ENCODE data around the gene FBN1.

The FBN1 gene

GRCh38 chr15:48569591-48570302, 75.8 kb downstream of the FBN1 start:
- Histone ChIP-seq H3K4me3 (ENCODE audit: extremely low read depth, insufficient read depth, low read length, poor library complexity, severe bottlenecking) (no peak overlapping the region), H3K36me3 (ENCODE audit: control insufficient read depth, insufficient read depth, low read length) (no peaks in the 10 kb centered on the region), H3K27ac (ENCODE audit: low read depth, low read length, severe bottlenecking) (no peak overlapping the region), H3K9me3 (ENCODE audit: control insufficient read depth, low read length) (no peaks in the 10 kb centered on the region), H3K4me1 (ENCODE audit: control insufficient read depth, insufficient read depth, low read length, poor library complexity, severe bottlenecking) (peaks cover 11% of the 10 kb centered on the region)
- WGBS, 2 experiments (ENCODE audit: insufficient coverage in 2 of 2), result 50% methylated on average over 1 of the region's 3 CpGs; no CpG with 5 or more reads in 1 of the 2 experiments

DNA sequence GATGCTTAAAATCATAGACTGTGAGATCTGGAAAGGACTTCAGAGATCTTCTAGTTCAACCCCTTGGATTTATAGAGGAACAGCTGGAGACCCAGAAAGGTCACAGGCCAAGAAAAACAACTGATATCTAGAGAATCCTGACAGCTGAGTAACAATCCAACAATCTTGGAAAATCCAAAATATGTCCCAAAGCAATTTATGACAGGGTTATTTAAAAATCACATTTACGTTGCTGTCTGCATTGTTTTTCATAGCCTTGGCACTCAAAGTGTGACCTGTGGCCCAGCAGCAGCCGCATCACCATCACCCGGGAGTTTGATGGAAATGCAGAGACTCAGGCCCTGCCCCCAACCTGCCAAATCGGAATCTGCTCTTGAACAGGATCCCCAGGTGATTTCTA, 78.8 kb downstream of the FBN1 start:
- Histone ChIP-seq H3K27ac (ENCODE audit: low read depth, low read length, severe bottlenecking) (peak overlapping the region; percentile 6), H3K36me3 (ENCODE audit: control insufficient read depth, insufficient read depth, low read length) (no peaks in the 10 kb centered on the region), H3K4me3 (ENCODE audit: extremely low read depth, insufficient read depth, low read length, poor library complexity, severe bottlenecking) (no peak overlapping the region), H3K4me1 (ENCODE audit: control insufficient read depth, insufficient read depth, low read length, poor library complexity, severe bottlenecking) (peaks cover 4% of the 10 kb centered on the region), H3K9me3 (ENCODE audit: control insufficient read depth, low read length) (no peaks in the 10 kb centered on the region)
- 81 to 88% methylated on average over 3 to 4 of the region's 4 CpGs for WGBS, 2 experiments (ENCODE audit: insufficient coverage in 2 of 2)

DNA sequence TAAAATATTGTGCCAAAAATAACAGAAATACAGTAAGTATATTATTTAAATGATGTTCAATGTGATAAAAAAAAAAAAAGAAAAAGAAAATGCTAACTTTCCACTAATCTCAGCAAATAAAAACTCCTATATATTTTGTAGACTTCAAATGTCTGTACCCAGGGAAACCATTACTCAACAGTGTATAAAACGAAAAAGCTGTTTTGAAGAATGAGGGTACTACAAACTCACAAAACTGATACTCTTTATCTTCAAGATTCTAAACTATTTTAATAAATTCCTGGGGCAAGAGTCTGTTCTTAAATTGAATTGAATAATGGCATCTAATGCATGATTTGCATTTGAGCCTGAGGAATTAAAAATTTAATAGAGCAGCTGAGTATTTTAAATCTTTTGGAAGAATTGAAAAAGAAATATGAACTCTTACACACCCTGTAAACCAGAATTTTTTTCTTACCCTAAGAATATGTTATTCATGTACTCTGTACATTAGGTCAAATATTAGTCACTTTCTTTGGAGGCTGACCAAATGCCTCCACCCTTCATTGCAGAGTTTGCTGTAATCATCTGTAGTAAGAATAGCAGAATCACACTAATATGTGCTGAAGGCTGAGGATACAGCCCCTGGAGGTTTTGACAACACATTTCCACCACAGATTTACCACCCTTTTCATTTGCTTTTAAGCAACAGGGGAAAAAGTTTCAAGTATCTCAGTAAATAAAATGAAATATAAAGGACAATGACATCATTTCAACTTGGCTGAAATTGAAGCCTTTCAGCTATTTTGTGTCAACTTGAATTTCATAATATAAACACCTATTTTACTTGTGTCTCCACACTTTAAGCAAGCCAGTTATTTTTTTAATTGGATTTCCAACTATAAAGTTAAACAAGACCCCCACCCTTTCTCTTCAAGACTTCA, 79.7 kb downstream of the FBN1 start:
- Histone ChIP-seq H3K4me1 (ENCODE audit: control insufficient read depth, insufficient read depth, low read length, poor library complexity, severe bottlenecking) (peaks cover 4% of the 10 kb centered on the region), H3K4me3 (ENCODE audit: extremely low read depth, insufficient read depth, low read length, poor library complexity, severe bottlenecking) (no peak overlapping the region), H3K27ac (ENCODE audit: low read depth, low read length, severe bottlenecking) (no peak overlapping the region), H3K36me3 (ENCODE audit: control insufficient read depth, insufficient read depth, low read length) (no peaks in the 10 kb centered on the region), H3K9me3 (ENCODE audit: control insufficient read depth, low read length) (no peaks in the 10 kb centered on the region)
- no CpG with 5 or more reads among the region's 1 CpG for WGBS, 2 experiments (ENCODE audit: insufficient coverage in 2 of 2)

GRCh38 chr15:48564690-48565089, 80.8 kb downstream of the FBN1 start:
- WGBS, 2 experiments (ENCODE audit: insufficient coverage in 2 of 2), result 69 to 100% methylated on average over 1 to 2 of the region's 4 CpGs
- H3K4me3 ChIP-seq (ENCODE audit: extremely low read depth, insufficient read depth, low read length, poor library complexity, severe bottlenecking), result no peak overlapping the region
- H3K9me3 ChIP-seq (ENCODE audit: control insufficient read depth, low read length), result no peaks in the 10 kb centered on the region
- peaks cover 12% of the 10 kb centered on the region for H3K4me1 ChIP-seq (ENCODE audit: control insufficient read depth, insufficient read depth, low read length, poor library complexity, severe bottlenecking)
- no peak overlapping the region for H3K27ac ChIP-seq (ENCODE audit: low read depth, low read length, severe bottlenecking)
- no peaks in the 10 kb centered on the region for H3K36me3 ChIP-seq (ENCODE audit: control insufficient read depth, insufficient read depth, low read length)

DNA sequence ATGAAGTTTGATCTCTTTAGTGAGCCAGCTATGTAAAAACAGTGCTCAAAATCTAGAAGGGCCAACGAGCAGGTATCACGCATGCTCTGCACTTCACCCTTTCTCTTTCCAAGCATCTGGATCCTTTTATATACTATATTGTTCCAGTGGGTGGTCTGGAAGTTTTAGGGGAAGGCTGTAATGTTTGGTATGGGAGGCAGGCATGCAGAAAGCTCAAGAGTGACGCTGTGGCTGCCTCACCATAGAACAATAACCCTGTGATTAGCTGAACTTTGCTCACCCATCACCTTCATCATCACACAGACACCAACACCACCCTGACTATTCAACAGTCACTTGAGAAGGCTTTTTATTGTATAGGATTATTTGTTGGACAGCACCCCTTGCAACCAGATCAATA, 81.6 kb downstream of the FBN1 start:
- no CpG with 5 or more reads among the region's 3 CpGs for WGBS, 2 experiments (ENCODE audit: insufficient coverage in 2 of 2)
- Histone ChIP-seq H3K27ac (ENCODE audit: low read depth, low read length, severe bottlenecking) (no peak overlapping the region), H3K4me3 (ENCODE audit: extremely low read depth, insufficient read depth, low read length, poor library complexity, severe bottlenecking) (no peak overlapping the region), H3K4me1 (ENCODE audit: control insufficient read depth, insufficient read depth, low read length, poor library complexity, severe bottlenecking) (peaks cover 17% of the 10 kb centered on the region), H3K9me3 (ENCODE audit: control insufficient read depth, low read length) (no peaks in the 10 kb centered on the region), H3K36me3 (ENCODE audit: control insufficient read depth, insufficient read depth, low read length) (no peaks in the 10 kb centered on the region)

DNA sequence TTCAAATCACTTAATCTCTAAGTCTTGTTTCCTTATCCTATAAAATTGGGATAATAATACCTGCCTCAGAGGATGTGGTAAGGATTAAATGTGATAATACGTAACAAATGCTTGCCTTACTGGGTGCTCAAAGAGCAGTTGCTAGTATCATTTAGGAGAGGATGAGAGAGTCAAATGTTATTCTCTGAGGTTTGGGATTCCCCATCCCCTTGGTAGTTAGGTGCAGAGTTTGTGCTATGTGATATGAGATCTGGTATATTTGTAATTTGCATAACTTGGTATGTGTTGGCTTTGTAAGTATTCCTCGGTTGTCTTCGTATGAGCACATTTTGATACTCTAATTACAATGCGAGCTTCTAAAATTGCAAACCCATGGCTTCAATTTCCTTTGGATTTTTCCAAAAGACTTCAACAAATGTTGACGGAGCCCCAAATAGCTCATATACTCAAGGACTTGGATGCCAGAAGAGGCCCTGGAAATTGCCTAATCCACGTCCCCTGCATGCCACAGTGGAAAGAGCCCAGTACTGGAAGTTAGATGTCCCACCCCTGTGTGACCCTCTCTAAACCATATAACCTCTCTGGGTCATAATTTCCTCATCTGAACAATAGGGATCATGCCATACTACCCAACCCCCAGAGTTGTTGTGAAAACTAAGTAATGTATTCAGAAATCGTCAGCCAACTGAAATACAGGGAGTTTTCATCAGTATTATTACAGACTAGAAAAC, 85.0 kb downstream of the FBN1 start:
- H3K4me3 ChIP-seq (ENCODE audit: extremely low read depth, insufficient read depth, low read length, poor library complexity, severe bottlenecking), result no peak overlapping the region
- peaks cover 26% of the 10 kb centered on the region for H3K4me1 ChIP-seq (ENCODE audit: control insufficient read depth, insufficient read depth, low read length, poor library complexity, severe bottlenecking)
- 90 to 96% methylated on average over 4 to 5 of the region's 7 CpGs for WGBS, 2 experiments (ENCODE audit: insufficient coverage in 2 of 2)
- no peaks in the 10 kb centered on the region for H3K36me3 ChIP-seq (ENCODE audit: control insufficient read depth, insufficient read depth, low read length)
- no peak overlapping the region for H3K27ac ChIP-seq (ENCODE audit: low read depth, low read length, severe bottlenecking)
- no peaks in the 10 kb centered on the region for H3K9me3 ChIP-seq (ENCODE audit: control insufficient read depth, low read length)

- WGBS, 2 experiments (ENCODE audit: insufficient coverage in 2 of 2), result 17 to 43% methylated on average over 1 to 3 of the region's 5 CpGs
- H3K27ac ChIP-seq (ENCODE audit: low read depth, low read length, severe bottlenecking), result peak overlapping the region; percentile 71
- H3K4me3 ChIP-seq (ENCODE audit: extremely low read depth, insufficient read depth, low read length, poor library complexity, severe bottlenecking), result no peak overlapping the region
- H3K9me3 ChIP-seq (ENCODE audit: control insufficient read depth, low read length), result no peaks in the 10 kb centered on the region
- H3K4me1 ChIP-seq (ENCODE audit: control insufficient read depth, insufficient read depth, low read length, poor library complexity, severe bottlenecking), result peaks cover 32% of the 10 kb centered on the region
- H3K36me3 ChIP-seq (ENCODE audit: control insufficient read depth, insufficient read depth, low read length), result no peaks in the 10 kb centered on the region
Observed at GRCh38 chr15:48559285-48559684, 86.2 kb downstream of the FBN1 start.

- H3K4me1 ChIP-seq (ENCODE audit: control insufficient read depth, insufficient read depth, low read length, poor library complexity, severe bottlenecking), result peaks cover 31% of the 10 kb centered on the region
- no peak overlapping the region for H3K27ac ChIP-seq (ENCODE audit: low read depth, low read length, severe bottlenecking)
- H3K36me3 ChIP-seq (ENCODE audit: control insufficient read depth, insufficient read depth, low read length), result no peaks in the 10 kb centered on the region
- H3K9me3 ChIP-seq (ENCODE audit: control insufficient read depth, low read length), result no peaks in the 10 kb centered on the region
- H3K4me3 ChIP-seq (ENCODE audit: extremely low read depth, insufficient read depth, low read length, poor library complexity, severe bottlenecking), result no peak overlapping the region
Observed at GRCh38 chr15:48558226-48558625, 87.3 kb downstream of the FBN1 start.

DNA sequence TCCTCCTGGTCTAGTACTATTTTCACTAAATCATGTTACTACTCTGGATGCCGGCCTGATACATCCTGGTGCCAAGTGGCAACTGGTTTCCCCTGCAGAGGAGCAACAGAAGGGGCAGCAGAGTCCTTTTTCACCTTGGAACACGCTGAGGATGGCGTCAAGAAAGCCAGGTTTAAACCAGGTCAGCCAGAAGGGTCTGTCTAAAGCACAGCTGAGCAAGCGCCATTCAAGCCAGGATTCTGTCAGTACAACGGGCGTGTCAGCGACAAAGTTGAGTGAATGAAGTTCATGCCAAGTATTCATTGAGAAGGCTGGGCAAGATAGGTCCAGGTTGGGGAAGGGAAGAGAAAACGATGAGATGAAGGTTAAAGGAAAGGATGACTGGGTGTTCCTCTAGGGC, 88.2 kb downstream of the FBN1 start:
- Histone ChIP-seq H3K36me3 (ENCODE audit: control insufficient read depth, insufficient read depth, low read length) (no peaks in the 10 kb centered on the region), H3K27ac (ENCODE audit: low read depth, low read length, severe bottlenecking) (no peak overlapping the region), H3K9me3 (ENCODE audit: control insufficient read depth, low read length) (no peaks in the 10 kb centered on the region), H3K4me3 (ENCODE audit: extremely low read depth, insufficient read depth, low read length, poor library complexity, severe bottlenecking) (no peak overlapping the region), H3K4me1 (ENCODE audit: control insufficient read depth, insufficient read depth, low read length, poor library complexity, severe bottlenecking) (peaks cover 31% of the 10 kb centered on the region)
- 88 to 95% methylated on average over 5 to 8 of the region's 8 CpGs for WGBS, 2 experiments (ENCODE audit: insufficient coverage in 2 of 2)

DNA sequence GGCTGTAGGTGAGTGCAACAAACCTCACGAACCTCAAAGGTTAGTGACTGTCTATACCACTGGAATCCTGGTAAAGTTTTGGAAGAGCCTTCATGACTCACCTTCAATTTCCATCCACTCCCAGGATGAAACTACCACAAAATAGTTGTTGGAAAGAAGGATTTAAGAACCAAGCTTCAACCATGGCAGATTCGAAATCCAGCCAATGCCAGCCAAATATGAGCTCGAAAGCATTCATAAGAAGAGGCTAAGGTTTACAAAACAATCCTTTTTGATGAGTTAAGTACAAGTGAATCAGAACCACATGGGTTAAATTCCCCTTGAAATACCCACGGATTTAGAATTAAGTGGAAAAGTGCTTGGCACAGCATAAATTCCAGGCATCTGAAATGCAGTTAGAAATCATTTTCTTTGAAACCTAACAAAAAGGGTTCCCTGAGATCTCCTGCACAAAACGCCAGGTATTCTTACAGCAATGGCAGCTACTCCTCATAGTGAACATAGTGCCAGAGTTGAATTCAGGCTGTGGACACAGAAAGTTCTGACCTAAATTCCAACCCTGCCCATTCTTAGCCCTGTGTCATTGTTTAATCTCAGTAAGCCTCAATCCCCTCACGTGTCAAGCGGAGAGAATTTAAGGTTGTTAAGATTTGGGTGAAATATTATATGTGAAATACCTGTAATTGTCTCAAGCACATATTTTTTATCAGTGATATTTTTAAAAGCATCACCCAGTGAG, 89.2 kb downstream of the FBN1 start:
- WGBS, 2 experiments (ENCODE audit: insufficient coverage in 2 of 2), result 75 to 88% methylated on average over 3 to 5 of the region's 7 CpGs

More for the DNA sequence above, 89.2 kb downstream of the FBN1 start:
- Histone ChIP-seq H3K4me3 (ENCODE audit: extremely low read depth, insufficient read depth, low read length, poor library complexity, severe bottlenecking) (no peak overlapping the region), H3K4me1 (ENCODE audit: control insufficient read depth, insufficient read depth, low read length, poor library complexity, severe bottlenecking) (peaks cover 31% of the 10 kb centered on the region), H3K9me3 (ENCODE audit: control insufficient read depth, low read length) (no peaks in the 10 kb centered on the region), H3K27ac (ENCODE audit: low read depth, low read length, severe bottlenecking) (no peak overlapping the region), H3K36me3 (ENCODE audit: control insufficient read depth, insufficient read depth, low read length) (no peaks in the 10 kb centered on the region)
